ENCODE measurements around the gene PI16.
"Not testable (repeated sequence)": the region's sequence is repeated elsewhere in the genome, so short reads cannot be mapped to it uniquely, and the experiment has no call there.

The PI16 gene

GRCh38 chr6:36976007-36976264 is 21.4 kb downstream of the PI16 start:
- DNase-seq (ENCODE audit: low read depth), result no peak

- no peak for DNase-seq (ENCODE audit: low read depth)
Measured at GRCh38 chr6:36976509-36976908, 22.0 kb downstream of the PI16 start.

DNA sequence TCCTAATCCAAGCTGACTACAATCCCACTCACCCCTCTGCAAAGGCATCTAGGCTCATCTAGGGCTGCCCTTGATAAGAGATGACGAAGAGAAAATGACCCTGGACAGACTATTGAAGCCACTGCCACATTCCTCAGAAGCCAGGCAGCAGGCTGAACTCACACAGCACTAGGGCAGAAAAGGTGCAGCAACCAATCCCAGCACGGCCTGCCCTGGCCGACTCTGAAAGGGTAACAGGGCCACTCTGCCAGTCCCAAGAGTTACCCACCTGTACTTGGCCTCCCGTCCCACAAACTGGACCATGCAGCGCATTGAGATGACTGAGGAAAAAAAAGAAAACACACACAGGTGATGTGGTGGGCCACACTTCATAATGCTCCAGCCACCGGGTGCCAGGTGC is 22.4 kb downstream of the PI16 start:
- no peak for DNase-seq (ENCODE audit: low read depth)

- DNase-seq (ENCODE audit: low read depth), result no peak
Measured at GRCh38 chr6:36977470-36977941, 23.0 kb downstream of the PI16 start.

DNA sequence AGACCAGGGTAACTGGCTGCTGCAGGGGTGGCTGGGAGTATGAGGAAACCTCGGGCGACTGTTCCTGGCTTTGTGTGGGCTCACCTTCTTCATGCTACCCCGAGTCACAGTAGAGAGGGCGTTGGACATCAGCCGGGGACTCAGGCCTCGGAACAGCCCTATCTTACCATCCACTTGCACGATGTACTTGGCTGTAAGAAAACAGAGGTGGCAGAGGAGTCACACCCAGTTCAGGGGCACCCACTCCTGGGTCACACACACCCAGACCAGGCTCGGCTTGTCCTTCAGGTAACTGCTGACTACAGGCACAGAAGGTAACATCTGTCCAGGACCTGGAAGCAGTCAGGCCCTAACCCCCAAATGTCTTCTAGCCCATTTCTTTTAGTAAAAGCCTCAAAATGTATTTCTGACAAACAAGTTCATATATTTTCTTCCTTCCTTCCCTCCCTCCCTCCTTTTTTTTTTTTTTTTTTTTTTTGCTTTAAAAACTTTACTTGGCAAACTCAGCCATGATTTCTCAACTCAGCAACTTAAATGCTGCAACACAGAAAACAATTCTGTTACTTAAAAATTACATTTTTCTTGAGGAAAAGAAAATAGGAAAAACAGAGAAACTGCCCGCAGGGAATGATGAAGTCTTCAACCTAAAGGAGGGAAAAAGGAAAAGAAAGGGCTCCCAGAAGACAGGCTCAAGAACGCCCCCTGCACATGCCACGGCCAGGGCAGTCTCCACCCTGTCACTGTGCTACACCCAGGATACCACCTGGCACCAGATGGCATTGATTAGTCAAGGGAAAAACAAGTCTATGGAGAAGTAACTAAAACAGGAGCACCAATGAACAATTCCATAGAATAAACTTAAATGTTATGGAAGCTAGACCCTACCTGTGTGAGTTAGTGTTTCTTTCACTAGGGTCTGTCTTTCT is 24.1 kb downstream of the PI16 start:
- DNase-seq (ENCODE audit: low read depth), result no peak

DNA sequence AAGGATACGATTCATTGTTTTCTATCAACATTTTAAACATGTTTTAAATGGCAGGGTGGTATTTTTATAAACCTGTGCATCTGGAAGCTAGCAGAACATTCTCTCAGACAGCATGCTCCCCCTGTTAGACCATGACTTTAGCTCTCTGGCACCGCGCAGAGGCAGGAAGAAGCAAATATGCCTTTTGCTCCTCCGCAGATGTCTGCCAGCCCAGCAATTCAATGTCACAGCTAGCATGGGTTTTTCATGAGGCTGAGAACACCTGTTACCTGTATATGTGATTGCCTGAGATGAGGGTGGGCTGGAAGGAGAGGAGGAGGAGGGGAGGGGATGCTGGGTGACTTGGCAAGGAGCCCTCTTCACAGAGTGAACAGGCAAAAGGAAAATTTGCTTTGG is 24.8 kb downstream of the PI16 start:
- DNase-seq (ENCODE audit: low read depth), result no peak

- no peak for DNase-seq (ENCODE audit: low read depth)
Measured at GRCh38 chr6:36980129-36980528, 25.6 kb downstream of the PI16 start.

GRCh38 chr6:36980876-36981619 is 26.5 kb downstream of the PI16 start:
- DNase-seq (ENCODE audit: low read depth), result no peak

GRCh38 chr6:36983538-36983937 is 29.0 kb downstream of the PI16 start:
- DNase-seq (ENCODE audit: low read depth), result no peak

- peak; percentile 32 for DNase-seq (ENCODE audit: low read depth)
Measured at GRCh38 chr6:36984581-36985416, 30.3 kb downstream of the PI16 start.

DNA sequence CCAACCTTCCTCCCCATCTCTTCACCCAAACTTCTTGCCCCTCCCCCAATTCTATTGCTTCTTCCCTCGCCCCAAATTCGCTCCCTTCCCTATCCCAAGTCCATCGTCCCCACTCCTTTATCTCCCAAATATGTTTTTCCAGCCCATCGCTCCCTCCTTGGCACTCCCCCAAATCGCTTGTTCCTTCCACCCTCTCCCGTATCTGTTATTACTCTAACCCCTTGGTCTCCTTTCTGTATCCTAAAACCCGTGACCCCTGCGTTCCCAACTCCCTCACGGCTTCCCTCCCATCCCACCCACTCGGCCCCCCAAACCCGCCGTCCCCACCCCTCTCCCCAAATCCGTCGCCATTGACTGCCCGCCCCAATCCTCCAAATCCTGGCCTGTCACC is 30.9 kb downstream of the PI16 start:
- DNase-seq (ENCODE audit: low read depth), result no peak

DNA sequence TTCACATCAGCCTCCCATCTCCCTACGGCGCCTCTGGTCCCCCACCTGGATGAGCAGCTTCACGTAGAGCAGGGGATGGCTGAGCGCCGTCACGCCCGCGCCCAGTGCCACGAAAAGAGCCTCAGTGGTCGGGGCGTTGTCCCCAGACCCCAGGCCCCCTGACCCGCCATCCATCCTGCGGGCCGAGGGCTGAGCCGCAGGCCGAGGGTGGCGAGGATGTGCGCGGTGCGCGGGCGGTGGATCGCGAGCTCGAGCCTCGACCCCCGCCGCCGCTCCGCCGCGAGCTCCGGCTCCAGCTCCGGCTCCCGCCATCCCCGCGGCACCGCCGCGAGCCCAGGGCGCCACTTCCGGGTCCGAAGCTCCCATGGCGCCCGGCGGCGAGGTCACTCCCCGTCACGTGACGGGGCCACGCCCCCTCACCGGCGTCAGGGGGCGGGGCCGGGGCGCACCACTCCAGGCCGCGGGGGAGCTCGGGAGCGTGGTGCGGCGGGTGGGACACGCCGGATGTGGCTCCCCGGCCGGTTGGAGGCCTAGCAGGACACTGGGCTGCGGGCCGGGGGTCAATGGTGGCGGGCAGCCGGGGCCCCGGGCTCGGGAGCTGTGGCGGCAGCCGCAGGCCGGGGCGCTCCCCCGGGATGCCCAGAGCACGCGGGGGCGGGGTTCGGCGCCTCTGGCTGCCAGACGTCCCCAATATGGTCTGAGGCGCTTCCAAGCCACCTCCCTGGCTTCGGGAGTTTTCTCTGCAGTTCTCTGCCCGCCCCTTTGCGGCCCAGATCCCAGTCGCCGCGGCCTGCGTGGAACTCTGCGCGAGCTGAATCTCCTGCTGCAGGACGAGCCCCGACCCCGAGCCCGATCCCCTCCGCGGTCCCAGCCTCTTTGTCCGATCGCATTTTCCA is 31.5 kb downstream of the PI16 start, which contains the start of gene MTCH1:
MTCH1 (minus strand) TSS at position 389 of the 896 bp plus-strand sequence; CDS start at position 366, 23 bp downstream.
- peak; percentile 83 for DNase-seq (ENCODE audit: low read depth)

DNA sequence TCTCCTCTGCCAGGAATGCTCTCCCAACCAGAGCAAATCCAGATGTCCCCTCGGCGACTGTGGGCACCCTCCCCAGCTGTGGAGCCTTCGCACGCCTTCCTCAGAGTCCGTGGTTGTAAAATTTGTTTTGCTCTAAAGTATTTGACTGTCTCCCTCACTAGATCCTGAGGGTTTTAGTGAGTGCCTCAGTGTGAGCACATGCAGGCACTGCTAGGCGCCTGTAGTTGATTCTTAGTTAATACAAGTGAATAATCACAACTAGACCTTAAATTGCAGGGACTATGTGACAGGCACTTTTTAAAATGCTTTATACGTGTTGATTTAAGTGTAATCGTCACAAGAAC is 32.1 kb downstream of the PI16 start:
- DNase-seq (ENCODE audit: low read depth), result no peak

GRCh38 chr6:36989264-36989663 is 34.7 kb downstream of the PI16 start:
- DNase-seq (ENCODE audit: low read depth), result no peak

- not testable (repeated sequence) for DNase-seq (ENCODE audit: low read depth)
Measured at GRCh38 chr6:36990401-36990800, 35.9 kb downstream of the PI16 start.

DNA sequence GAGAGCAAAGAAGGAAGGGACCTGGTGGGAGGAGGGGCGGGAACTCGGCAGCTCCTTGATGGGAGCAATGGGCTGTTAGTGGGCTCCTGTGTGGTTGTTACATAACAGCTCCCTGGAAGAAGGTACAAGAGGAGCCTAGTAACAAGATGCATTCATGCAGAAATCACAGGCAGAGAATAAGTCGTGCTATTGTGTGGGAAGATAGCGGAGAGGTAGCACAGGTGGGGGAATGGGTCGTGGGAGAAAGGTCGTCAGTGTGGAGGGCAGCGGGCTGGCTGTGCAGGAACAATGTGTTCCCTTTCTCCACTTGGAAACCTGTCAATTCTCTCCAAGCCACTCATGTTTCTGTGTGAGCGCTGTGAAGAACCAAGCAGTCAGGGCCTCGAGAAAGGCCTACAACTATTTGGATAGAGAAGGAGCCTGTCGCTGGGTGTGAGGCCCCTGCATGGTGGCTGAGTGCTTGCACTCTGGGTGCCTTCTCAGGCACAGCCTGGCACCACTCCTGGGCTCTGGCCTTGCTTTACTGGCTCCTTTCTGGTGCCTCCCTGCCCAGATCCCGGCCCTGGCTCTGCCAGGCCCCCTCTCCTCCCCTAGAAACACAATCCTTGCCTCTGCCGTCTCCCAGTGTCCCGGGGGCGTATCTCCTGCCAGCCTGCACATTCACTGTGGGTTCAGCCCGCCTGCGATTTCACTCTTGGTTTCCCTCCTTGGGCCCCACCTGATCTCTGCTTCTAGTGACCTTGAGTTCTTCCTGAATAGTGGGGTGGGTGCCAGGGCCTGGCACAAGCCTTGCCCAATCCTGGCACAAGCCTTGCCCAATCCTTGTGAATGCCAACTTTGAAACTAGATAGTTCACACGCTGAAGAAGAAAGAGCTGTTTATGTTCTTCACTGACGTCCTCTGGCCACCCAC is 43.5 kb downstream of the PI16 start:
- no peak for DNase-seq (ENCODE audit: low read depth)

GRCh38 chr6:36998723-36999038 is 44.1 kb downstream of the PI16 start:
- DNase-seq (ENCODE audit: low read depth), result no peak

GRCh38 chr6:36999061-36999750 is 44.7 kb downstream of the PI16 start:
- DNase-seq (ENCODE audit: low read depth), result no peak

GRCh38 chr6:36999751-37000125 is 45.2 kb downstream of the PI16 start:
- DNase-seq (ENCODE audit: low read depth), result no peak

All from activated T-cell treated with anti-CD3 and anti-CD28 coated beads for 1 hour (primary cell).